PC-3 (cell line): ENCODE data around the gene STAG1.

Experiments
- CTCF ChIP-seq: fragments of 300-600 bp; sonication (generic); conservative IDR thresholded peaks from 2 replicates; pipeline ENCODE4 v1.5.1; 2017; ENCODE audit warnings: antibody characterized with exemption, low read depth, mild to moderate bottlenecking, low read length
- EZH2 ChIP-seq: fragments of 300-600 bp; sonication (generic); IDR thresholded peaks from one replicate; pipeline ENCODE4 v1.6.1; 2017; ENCODE audit warnings: antibody characterized with exemption, mild to moderate bottlenecking, low read length; ENCODE audit not compliant: unreplicated experiment
- EZH2phosphoT487 ChIP-seq: fragments of 300-600 bp; sonication (generic); IDR thresholded peaks from 2 replicates; pipeline ENCODE4 v1.6.1; 2018; ENCODE audit warnings: mild to moderate bottlenecking, antibody characterized with exemption, low read length, borderline replicate concordance

- TF ChIP-seq CTCF (no peak), EZH2 (no peak), EZH2phosphoT487 (no peak)
Measured at GRCh38 chr3:136639069-136639468, 113.1 kb downstream of the STAG1 start.
